Measurements from ENCODE around the gene LIMD2.

LIMD2 gene

DNA sequence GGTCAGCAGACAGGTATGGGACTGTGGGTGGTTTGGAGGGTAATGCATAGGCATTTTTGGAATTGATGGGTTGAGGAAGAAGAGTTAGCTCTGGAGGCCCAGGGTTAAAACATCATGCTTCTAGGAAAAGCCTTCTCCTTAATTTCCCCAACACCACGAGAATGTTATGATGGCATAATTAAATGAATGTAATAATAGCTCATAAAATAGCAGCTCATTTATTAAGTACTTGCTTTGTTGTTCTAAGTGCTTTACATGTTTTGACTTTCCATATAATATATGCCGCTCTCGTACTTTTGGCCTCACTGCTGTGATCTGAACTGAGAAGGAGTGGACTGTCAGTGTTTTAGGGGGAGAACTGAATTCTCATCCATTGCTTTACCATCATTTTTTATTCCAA is 14.3 kb downstream of the LIMD2 start:
- H3K27ac ChIP-seq: peak overlapping the region; percentile 52

DNA sequence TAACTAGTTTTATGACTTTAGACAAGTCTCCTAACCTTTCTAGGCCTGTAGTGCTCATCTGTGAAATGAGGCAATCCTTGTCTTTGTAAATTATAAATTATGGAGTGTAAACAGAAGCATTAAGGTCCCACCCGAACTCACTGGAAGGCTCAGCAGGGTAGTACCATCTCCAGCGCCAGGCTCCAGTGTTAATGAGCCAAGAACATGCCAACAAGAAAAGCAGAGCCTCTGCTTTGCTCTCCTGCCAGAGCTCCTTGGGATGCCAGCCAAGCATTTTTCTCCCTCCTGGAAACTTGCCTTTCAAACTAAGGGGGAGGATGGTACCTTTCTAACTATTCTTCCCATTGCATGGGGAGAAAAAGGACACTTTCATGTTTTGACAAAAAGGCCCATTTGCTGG is 14.9 kb downstream of the LIMD2 start:
- peak overlapping the region; percentile 52 for H3K27ac ChIP-seq
- no peak for TF ChIP-seq ZFX (IDR thresholded peaks at IDR 0.05)
- TF ChIP-seq, protein P1, sequence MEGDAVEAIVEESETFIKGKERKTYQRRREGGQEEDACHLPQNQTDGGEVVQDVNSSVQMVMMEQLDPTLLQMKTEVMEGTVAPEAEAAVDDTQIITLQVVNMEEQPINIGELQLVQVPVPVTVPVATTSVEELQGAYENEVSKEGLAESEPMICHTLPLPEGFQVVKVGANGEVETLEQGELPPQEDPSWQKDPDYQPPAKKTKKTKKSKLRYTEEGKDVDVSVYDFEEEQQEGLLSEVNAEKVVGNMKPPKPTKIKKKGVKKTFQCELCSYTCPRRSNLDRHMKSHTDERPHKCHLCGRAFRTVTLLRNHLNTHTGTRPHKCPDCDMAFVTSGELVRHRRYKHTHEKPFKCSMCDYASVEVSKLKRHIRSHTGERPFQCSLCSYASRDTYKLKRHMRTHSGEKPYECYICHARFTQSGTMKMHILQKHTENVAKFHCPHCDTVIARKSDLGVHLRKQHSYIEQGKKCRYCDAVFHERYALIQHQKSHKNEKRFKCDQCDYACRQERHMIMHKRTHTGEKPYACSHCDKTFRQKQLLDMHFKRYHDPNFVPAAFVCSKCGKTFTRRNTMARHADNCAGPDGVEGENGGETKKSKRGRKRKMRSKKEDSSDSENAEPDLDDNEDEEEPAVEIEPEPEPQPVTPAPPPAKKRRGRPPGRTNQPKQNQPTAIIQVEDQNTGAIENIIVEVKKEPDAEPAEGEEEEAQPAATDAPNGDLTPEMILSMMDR (conservative IDR thresholded peaks at IDR 0.05): no peak

More for the DNA sequence above, 14.3 kb downstream of the LIMD2 start:
- no peak for TF ChIP-seq ZFX (IDR thresholded peaks at IDR 0.05)
- TF ChIP-seq, protein P1 (conservative IDR thresholded peaks at IDR 0.05): no peak

DNA sequence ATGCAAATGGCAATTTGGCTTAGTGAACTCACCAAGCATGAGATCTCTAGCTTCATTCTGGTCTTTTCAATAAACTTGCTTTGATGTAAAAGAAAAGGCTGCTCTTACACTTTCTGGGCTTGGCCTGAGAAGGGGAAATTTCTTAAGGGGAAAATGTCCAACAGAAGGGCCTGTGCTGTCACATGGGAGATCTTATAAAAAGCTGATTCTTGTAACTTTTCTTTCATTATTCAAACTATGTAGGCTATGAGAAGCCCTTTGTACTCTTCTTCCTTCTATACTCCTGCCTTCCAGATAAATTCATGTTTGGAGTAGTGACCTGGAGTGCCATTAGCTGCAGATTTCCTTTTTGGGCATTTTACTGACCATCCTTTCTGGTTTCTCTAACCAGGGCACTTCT is 16.9 kb downstream of the LIMD2 start:
- no peak overlapping the region for H3K27ac ChIP-seq
- no peak for TF ChIP-seq ZFX (IDR thresholded peaks at IDR 0.05)
- TF ChIP-seq, protein P1 (conservative IDR thresholded peaks at IDR 0.05): no peak

DNA sequence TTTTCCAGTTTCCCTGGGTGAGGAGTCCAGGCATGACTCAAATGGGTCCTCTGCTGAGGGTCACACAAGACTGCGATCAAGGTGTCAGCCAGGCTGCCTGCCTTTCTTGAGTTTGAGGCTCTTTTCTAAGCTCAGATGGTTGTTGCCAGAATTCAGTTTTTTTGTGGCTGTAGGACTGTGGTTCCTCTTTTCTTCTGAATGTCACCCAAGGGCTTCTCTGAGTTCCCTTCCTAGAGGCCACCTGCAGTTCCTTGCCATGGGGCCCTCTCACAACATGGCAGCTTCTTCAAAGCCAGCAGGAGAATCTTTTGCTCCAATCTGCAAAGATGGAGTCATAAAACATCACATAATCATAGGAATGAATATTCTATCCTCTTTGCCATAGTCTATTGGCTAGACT is 17.5 kb downstream of the LIMD2 start:
- TF ChIP-seq, protein P1 (conservative IDR thresholded peaks at IDR 0.05): no peak
- no peak for TF ChIP-seq ZFX (IDR thresholded peaks at IDR 0.05)
- H3K27ac ChIP-seq: no peak overlapping the region

DNA sequence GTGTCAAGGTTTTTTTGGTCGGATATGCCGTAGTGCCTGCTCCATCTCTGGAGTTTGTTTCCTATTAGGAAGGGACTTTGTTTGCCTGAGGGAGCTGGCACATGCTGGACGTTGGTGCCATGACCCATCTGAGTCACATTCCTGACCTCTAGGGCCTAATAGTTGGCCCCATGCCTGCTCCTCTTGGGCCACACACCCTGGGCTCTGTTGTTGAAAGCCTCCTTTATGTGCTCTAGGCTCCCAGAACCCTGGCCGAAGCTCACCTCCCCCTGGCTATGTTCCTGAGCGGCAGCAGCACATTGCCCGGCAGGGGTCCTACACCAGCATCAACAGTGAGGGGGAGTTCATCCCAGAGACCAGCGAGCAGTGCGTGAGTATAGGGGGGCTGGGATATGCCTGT is 18.4 kb downstream of the LIMD2 start:
- H3K27ac ChIP-seq: peak overlapping the region; percentile 13; the same call in 1 of the 2 replicates
- TF ChIP-seq ZFX (IDR thresholded peaks at IDR 0.05): no peak
- TF ChIP-seq, protein P1 (conservative IDR thresholded peaks at IDR 0.05): no peak

DNA sequence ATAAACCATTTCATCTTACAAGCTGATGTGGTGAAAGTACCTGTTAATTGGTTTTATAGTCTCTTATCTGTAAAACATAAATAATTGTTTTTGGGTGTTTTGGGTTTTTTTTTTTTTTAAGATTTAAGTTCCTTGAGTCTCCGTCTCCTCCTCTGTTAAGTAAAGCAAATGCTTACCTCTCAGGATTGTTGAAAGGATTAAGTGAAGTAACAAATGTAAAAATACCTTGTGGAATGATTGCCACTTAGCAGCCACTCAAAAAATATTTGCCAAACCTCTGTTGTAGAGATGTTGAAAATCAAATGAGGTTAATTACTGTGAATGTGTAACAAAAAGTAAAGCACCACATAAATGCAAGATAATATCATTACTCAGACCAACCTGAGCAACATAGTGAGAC is 19.2 kb downstream of the LIMD2 start:
- TF ChIP-seq, protein P1 (conservative IDR thresholded peaks at IDR 0.05): no peak
- TF ChIP-seq ZFX (IDR thresholded peaks at IDR 0.05): no peak
- H3K27ac ChIP-seq: no peak overlapping the region

DNA sequence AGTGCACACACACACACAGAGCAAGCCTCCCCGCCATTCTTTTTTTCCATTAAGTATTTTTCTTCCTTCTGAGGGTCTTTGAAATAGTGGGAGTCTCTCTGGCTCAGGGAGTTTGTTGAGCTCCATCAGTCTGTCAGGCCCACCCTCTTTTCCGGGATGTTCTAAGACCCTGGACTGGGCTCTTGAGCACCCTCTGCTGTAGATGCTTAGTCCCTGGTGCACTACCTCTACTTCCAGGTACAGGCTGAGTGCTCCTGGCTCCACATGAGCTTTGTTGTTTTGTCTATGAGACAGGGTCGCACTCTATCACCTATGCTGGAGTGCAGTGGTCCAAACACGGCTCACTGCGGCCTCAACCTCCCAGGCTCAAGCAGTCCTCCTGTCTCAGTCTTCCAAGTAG is 20.7 kb downstream of the LIMD2 start:
- H3K27ac ChIP-seq: no peak overlapping the region
- TF ChIP-seq, protein P1 (conservative IDR thresholded peaks at IDR 0.05): no peak
- no peak for TF ChIP-seq ZFX (IDR thresholded peaks at IDR 0.05)

All from C4-2B (cell line).